GM18951 (cell line): ENCODE measurements around the gene ZFP92.
"Not testable (repeated sequence)": the region's sequence is repeated elsewhere in the genome, so short reads cannot be mapped to it uniquely, and the experiment has no call there.

Source experiments
- POLR2A ChIP-seq: IDR thresholded peaks from 4 replicates; pipeline ENCODE4 v1.6.1; 2011; ENCODE audit warnings: mild to moderate bottlenecking; ENCODE audit not compliant: insufficient read length, insufficient read depth; ENCODE audit errors: extremely low read depth
- in situ Hi-C: fragments of 300-500 bp; cut with MboI; formaldehyde crosslinking; loops from one replicate; pipeline ENCODE4 v1.12.0; 2022; ENCODE audit warnings: low sequenced_read_pairs, mixed read lengths, inconsistent platforms; ENCODE audit not compliant: unreplicated experiment

Gene ZFP92

DNA sequence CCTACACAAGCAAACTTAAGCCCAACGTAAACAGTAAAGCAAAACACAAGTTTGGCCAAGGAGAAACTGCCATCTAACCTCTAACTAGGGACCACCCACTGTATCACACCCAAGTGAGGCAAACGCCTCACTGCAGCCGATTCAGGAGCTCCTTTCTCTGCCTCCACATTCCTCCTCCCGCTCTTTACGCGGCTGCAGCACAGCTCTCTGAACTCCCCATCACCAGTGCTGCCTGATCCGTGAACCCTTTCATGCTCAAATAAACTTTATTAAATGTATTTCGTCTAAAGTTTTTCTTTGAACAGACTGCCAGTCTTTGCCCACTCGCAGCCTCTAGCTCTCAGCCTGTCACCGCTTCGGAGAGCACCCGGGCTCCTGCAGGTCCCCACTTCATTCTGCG, 16.7 kb upstream of the ZFP92 start:
- in situ Hi-C loops: no loop called here
- no peak for TF ChIP-seq POLR2A

GRCh38 chrX:153395613-153396319, 15.5 kb upstream of the ZFP92 start:
- in situ Hi-C loops: no loop called here
- no peak for TF ChIP-seq POLR2A

DNA sequence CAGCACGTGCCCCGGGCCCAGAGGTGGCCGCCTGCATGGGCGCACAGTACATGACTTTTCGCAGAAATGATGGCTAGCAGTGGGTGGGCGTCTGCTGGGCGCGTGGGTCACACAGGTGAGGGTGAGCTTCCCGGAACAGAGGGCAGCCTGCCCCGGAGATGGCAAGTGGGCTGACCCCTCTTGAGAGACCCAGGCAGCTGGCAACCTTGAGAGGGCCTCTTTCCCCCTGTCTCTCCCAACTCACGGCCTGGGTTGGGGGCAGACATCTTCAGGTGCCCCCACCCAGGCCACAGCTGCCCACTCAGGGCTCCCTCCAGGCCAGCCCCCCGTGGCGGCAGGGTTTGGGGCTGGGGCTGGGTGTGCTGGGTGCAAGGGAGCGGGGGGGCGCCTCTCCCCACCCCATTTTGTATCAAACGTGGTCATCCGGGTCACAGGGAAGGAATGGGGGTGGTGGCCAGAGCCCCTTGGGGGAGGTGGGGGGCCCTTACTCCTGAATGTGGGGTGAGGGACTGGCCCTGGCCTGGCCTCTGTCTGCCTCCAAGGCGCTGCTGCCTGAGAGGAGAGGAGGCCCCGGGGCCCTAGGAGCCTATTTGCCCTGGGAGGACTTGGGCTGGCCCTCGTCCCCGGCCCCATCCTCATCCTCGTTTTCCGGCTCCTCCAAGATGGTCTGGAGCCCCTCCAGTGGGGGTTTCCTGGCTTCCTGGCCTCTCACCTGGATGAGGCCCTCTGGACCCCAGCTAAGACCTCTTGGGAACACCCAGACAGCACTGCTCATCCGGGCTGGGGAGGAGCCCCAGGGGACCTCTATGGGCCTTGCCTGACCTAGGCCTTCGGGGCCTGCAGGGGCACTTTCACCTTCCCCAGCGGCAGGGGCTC, 14.7 kb upstream of the ZFP92 start:
- in situ Hi-C loops: no loop called here
- no peak for TF ChIP-seq POLR2A

- TF ChIP-seq POLR2A: no peak
- in situ Hi-C loops: no loop called here
Measured at GRCh38 chrX:153397256-153397960, 13.9 kb upstream of the ZFP92 start.

- in situ Hi-C loops: no loop called here
- no peak for TF ChIP-seq POLR2A
Measured at GRCh38 chrX:153398275-153398960, 12.9 kb upstream of the ZFP92 start.

DNA sequence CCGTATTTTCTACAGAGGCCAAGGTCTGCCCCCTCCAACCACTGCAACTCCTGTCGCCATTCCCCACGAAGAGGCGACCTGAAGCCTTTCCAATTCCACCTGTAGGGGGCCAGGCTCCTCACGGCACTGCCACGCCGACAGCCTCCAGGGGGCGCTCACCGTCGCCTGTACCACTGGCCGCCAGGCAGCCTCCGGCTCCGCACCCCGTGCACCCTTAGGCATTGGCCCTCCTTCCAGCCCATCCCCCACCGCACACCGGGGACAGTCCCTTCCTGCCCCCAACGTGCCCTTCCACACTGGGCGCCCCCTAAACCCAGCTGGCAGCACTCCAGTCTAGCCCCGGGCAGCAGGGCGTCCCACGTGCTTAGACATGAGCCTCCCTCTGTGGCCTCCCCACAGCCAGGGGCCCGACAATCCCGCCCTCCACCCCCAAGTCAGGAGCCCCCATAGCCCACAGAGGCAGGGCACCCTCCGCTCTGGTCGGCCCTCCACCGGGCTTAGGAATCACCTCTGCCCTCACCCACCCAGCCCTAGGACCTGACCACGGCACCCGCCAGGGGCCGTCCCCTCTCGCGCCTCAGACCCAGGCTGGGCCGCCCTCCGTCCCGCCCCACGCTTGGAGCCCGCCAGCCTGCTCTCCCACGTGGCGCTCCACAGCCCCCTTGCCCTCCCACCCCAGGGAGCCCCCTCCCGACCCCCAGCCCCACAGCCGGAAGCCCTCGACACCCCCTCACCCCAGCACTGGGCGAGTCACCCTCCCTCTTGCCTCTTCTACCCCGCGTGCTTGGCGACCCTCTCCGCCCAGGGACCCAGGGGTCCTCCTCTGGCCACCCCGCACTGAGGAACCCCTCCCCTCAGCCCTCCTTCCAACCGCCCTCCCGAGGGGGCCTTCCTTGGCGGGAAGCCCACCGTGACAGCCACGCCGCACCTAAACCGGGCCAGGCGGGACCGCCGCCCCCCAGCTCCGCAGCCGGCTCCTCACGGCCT, 10.8 kb upstream of the ZFP92 start:
- in situ Hi-C loops: no loop called here
- no peak for TF ChIP-seq POLR2A

GRCh38 chrX:153401133-153401764, 10.0 kb upstream of the ZFP92 start, which contains the start of gene PNMA6E:
Gene PNMA6E (minus strand): TSS chrX:153401350. CDS start chrX:153398849, 2,501 bp downstream.
- no peak for TF ChIP-seq POLR2A
- in situ Hi-C loops: no loop called here

GRCh38 chrX:153404333-153404732, 6.9 kb upstream of the ZFP92 start:
- in situ Hi-C loops: not testable (repeated sequence)

GRCh38 chrX:153405426-153405825, 5.8 kb upstream of the ZFP92 start:
- in situ Hi-C loops: no loop called here
- TF ChIP-seq POLR2A: no peak

DNA sequence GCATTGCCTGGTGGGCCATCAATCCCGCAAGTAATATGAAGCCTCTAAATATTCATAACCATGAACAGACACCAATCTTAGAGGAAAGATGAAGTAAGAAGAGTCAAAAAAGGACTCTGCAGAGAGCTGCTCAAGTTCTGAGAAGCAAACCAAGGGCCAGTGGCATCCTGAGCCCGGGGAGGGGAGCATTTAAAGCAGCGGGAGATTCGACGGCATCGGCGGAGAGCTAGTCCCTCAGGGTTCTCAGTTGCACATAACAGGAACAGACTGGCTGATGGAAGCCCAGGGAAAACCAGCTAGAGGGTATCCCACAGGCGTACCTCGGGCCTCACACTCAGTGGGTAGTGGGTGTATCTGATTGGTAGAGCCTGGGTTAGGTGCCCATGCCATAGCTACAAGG, 5.3 kb upstream of the ZFP92 start:
- in situ Hi-C loops: no loop called here
- no peak for TF ChIP-seq POLR2A

DNA sequence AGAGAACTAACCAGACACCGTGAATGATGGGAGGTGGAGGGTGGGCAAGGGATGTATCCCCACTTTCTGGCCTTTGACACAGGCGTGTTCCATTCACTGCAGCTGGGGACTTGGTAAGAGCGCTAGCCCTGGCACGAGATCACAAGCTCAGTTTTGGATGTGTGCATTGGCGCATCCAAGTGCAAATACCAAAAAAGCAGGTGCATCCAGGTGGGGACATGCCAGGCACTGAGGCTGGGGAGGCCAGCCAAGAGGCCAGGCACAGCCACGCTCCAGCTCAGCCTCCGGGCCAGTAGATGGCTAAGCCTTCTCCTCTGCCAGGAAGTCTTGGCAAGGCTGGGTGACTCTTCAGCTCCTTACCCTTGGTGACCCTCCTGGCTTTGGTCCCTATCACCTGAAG, 4.4 kb upstream of the ZFP92 start:
- in situ Hi-C loops: no loop called here
- TF ChIP-seq POLR2A: no peak
